ENCODE measurements around the gene PCCA.
"Not testable (repeated sequence)": the region's sequence is repeated elsewhere in the genome, so short reads cannot be mapped to it uniquely, and the experiment has no call there.

PCCA gene

DNA sequence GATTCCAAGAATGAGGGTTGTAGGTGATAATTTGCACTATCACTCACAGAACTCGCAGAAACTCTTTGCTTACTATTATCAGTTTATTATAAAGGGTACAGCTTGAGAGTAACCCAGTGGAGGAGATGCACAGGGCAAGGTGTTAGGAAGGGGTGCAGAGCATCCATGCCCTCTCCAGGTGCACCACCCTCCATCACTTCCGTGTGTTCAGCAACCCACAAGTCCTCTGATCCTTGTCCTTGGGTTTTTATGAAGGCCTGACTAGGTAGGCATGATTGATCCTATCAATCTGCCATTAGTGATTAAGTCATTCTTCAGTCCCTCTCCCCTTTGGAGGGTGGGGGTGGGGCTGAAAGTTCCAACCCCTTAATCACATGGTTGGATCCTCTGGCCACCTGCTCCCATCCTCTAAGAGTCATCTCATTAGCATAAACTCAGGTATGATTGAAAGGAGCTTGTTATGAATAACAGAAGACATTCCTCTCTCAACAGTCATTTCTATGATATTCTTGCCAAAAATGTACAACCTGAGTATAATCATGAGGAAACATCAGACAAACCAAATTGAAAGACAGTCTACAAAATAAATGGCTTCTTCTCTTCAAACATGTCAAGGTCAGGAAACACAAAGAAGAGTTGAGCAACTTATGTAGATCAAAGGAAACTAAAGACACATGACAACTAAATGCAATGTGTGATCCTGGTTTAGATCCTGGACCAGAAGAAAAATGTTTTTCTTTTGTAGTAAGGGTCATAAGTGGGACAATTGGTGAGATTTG is 225.4 kb downstream of the PCCA start:
- no peak for DNase-seq

DNA sequence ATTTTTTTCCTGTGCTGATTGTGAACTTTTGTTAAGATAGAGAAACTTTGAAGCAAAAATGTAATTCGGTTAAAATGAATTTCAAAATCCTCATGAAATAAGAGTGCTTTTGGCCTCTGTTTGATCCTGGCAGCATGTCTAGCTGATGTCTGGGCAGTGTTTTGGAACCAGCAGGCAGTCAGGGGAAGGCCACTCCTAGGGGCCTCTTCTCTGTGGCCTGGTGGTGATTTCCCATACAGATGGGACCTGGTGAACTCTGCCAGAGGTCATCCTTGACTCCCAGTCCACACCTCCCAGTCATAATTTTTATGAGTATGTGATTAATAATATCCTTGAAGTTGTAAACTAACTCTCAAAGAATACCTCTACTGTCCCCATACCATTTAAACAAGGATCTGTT is 226.6 kb downstream of the PCCA start:
- no peak for DNase-seq

DNA sequence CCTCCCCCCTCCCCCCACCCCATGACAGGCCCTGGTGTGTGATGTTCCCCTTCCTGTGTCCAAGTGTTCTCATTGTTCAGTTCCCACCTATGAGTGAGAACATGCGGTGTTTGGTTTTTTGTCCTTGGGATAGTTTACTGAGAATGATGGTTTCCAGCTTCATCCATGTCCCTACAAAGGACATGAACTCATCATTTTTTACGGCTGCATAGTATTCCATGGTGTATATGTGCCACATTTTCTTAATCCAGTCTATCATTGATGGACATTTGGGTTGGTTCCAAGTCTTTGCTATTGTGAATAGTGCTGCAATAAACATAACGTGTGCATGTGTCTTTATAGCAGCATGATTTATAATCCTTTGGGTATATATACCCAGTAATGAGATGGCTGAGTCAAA is 229.6 kb downstream of the PCCA start:
- not testable (repeated sequence) for DNase-seq

DNA sequence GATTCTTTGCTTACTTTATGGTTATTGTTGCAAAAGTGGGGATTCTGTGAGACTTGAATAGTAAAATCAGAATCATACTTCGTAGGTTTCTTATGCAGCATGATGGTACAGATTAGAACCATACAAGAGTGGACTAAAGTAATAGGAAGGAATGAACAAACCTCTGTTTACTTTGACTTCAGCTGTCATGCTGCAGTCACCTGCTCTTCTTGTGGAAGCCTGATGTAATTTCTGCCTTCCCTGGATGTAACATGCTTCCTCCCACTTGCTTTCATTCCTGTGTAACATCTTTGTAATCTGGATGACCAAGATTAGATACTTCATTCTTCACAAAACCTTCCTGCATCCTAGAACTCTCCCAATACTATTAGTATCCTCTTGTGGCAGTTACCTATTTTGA is 235.0 kb downstream of the PCCA start:
- DNase-seq: no peak

DNA sequence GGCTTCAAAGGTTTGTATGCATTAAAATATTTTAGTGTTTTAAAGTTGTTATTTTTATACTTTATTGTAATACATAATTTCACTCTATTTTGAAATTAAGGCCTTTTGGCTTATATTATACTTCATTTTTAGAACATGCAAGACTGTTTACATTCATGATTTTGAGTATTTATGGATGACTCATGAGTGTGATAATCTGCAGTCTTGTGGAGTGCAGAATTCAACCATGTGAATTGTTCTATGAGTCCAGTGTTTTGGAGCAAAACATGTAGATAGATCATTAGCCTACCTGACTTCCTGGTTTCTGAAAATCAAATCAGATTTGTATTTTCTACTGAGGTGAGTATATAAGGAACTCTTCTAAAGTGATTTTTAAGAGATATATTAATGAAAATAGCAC is 241.8 kb downstream of the PCCA start:
- DNase-seq: no peak

DNA sequence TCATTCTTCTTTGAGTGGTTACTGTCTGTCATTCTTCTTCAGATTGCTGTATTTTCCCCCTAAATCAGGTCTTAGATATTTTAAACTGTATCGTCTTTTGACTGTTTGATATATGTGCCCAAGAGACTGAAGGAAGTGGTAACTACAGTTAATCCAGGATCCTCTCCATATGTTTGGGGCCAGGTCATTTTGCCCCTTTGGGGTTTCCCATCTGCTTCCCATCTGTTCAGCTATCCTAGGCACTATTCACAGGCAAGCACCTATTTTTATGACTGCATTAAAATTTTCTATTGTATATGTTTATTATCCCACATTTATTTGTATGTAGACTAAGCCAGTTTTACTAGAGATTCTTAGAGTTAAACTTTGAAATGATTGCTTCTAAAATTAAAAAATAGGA is 244.2 kb downstream of the PCCA start:
- no peak for DNase-seq

DNA sequence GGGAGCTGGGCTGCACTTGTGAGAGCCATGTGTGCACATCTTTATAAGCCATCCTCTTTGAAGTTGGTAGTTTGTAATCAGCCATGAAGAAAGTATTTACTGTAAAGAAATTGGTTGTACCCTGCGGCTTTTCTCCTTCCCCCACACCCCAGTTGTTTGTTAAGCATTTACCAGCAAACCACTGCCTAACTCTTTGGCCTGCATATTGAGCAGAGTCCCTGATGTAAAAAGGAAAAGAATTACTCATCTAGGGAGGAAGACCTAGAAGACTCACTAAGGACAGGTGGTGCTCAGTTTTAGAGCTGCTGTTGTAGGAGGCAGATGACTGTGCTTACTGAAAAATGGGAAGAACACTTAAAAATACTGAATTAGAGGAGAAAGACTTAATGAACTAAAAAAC is 245.3 kb downstream of the PCCA start:
- DNase-seq: no peak

DNA sequence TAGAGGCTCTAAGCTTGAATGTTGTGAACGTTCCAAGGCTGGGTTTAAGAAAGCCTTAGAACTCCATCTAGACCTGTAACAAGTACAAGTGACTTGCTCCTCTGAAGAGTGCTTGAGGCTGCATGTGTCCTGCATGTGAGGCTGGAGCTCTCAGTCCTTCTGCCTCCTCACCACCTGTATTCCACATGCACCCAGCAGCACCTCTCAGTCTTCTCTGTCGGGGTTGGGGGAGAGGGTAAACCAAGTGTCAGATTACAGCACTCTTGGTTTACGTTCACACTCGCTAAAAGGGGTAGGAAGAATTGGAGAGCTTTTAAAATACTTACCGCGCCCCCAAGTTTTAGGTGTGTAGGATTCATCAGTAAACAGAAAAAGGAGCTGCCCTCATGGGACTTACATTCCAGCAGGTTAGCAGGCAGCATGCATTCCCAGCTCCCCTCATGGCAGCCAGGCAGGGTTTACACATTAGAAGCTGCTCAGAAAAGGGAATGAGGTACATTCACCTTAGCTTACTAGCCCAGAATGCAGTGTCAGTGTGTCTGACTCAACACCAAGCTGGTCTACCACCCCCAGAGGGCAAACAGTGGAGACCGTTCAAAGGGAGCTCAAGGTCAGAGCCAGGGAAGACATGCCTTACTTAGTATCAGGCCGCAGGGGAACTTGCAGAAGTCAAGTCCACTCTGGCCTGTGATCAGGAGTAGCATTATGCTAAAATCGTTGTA is 248.1 kb downstream of the PCCA start:
- no peak for DNase-seq

DNA sequence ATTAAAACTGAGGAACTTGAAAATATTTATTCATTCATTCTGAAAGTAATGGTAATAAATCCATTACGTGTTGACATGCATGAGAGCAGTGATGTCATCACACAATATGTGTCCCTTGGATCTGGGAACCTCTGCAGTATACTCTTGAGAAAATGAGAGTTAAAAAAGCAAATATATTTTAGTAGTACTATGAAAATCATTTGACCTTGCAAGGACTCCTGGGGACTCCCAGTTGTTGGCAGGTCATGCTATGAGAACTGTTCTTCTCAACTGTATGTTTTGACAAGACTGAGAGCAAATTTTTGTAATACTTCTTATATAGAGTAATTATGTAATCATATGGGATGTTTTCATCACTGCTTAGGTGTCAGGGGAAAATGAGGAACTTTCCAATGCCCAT is 249.4 kb downstream of the PCCA start:
- no peak for DNase-seq

DNA sequence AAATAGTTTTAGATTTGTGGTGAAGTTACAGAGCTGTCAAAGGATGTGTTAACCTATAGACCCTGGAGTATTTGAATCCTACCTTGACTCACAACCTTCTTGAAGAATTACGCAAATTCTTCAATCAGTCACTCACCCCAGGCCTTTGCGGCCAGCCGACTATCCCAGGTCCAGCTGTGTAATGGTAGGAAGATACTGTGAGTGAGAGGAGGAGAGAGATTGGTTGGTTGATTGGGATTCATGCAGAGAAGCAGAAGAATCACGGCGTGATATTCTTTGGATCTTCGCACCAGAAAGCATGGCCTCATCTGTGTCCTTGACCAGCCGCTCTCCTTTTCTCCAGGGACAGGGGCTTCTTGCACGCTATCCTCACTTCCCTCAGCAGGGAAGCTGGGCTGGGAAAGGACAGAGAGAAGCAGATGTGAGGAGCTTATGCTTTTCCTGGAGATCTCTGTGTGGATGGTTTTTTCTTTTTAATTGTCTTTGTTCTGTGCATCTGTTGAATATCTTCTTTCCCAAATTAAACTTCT is 250.6 kb downstream of the PCCA start:
- DNase-seq: no peak

DNA sequence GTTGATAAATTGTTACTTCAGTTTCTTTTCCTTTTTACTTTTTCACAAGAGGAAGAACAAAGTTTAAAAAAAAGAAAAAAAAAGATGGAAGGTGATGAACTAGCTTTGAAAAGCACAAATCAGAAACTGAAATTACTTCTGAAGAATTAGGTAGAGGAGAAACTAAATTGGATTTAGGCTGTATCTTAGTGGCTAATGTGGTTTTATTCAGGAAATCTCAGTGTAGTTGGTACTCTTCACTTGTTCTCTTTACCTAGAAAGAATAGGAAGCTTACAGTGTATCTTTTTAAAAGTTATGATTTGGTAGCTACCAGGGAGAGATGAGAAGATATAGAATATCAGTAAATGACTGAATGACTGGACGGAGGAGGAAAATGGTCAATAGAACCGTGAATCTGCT is 252.0 kb downstream of the PCCA start:
- no peak for DNase-seq

DNA sequence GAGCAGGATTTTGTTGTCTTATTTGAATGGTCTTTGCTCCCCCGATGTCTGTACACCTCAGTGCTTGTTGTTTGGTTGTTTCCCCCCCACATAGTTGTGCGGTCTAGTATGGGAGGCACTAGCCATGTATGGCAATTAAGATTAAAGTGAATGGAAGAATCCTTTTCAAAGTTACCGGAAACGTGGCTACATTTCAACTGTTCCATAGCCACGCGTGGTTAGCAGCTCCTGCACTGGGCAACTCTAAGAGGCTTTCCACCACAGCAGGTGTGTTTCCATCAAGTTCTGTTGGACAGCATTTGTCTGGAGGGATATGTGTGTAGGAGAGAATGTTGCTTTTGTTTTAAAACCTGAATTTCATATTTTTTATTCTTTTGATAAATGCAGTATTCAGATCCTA is 252.4 kb downstream of the PCCA start:
- DNase-seq: no peak

DNA sequence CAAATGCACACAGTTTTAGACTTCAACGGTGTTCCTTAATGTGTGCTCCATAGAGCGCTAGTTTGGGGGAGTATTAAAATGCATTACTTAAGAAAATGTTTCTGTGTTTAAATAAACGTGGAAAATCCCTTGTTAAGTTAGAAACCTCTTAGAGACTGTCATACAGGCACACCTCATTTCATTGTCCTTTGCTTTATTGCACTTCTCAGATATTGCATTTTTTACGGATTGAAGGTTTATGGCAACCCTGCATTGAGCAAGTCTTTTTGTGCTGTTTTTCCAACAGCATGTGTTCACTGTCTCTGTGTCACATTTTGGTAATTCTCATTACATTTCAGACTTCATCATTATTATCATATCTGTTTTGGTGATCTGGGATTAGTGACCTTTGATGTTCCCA is 255.7 kb downstream of the PCCA start:
- DNase-seq: no peak

DNA sequence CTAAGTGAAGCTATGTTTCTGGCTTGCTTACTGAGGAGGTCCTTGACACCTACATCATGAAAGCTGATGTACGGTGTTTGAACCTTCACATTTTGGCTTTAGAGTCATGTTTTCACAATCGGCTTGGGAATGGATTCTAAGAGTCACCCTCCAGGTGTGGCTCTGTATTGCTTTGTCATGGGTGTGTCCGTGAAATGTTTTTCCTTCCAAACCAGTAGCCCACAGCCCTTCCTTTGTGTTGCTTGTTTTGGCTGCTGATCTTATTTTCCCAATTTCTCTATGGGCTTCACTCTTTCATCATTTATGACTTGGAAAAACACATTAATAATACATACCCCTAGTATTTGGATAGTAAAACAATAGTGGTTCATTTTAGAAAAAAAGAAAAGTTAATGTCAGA is 259.1 kb downstream of the PCCA start:
- no peak for DNase-seq

DNA sequence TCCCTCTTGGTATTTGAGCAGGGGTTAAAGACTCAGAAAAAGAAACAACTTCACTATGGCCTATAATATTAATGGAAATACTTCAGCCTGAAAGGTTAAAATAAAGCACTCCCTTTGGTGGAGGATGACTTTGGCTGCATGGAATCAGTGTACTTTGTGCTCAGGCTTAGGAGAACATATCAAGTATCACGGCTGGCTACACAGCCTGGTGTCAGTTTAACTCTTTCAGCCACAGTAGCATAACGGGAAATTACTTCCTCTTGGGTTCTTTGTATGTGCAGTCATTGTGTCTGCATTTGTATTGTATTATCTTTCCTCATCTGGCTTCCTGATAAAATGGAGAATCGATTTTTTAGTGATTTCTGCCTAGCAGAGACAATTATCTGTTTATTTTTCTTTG is 260.7 kb downstream of the PCCA start:
- DNase-seq: no peak

DNA sequence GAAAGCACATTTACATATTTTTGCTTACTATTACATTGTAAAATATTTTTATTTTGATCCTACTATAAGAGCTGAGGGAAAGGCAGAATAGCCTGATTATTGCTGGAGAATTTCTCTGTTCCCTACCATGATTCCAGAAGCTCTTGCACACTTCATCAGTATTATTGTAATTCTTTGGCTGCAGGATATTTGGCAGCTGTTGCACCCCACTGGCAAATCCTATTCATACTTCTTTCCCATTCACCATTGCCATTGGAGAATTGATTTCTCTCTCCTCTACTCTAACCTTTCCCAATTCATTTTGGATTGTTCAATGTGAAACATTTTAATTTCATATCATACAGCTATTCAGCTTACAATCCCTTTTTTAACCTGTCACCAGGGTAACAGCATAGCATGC is 261.7 kb downstream of the PCCA start:
- DNase-seq: no peak

DNA sequence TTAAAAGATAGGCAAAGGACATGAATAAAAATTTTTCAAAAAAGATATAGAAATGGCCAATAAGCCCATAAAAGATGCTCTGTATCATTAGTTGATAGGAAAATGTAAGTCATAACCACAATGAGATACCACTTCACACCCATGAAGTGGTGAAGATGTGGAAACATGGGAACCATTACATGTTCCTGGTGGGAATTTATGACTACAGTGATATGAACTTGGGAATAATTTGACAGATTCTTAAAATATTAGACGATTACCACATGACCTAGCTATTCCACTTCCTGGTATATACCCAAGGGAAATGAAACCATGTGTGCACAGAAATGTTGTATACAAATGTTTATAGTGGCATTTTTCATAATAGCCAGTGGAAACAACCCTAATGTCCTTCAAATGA is 267.5 kb downstream of the PCCA start:
- DNase-seq: no peak

DNA sequence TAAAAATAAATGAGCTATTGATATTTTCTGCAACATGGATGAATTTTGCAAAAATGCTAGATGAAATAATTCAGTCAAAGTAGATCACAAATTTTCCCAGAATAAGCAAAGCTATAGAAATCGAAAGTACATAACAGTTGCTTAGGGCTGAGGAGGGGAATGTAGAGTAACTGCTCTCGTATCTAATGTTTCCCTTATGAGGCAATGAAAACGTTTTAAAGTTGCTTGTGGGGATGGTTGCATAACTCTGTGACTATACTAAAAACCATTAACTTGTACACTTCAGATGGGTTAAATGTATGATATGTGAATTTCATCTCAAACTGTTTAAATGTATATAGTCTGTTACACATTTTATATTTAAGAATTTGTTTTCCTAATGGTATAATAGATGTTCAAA is 268.0 kb downstream of the PCCA start:
- DNase-seq: no peak

DNA sequence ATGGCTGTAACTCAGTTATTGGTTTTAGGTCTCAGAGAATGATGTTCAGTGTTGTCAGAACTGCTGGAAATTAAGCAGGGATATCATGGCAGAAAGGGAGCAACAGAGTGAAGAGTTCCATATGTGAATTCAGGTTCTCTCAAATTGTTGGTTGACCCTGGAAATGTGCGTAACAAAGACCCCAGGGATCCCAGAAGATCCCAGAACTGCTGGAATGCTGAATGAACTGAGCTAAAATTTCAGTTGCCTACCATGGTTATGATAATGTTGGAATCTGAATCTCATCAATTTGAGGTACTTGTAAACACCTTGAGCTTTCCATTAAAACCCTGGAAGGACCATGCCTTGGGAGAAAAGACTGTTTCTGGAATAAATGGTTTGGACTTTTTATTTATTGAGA is 268.9 kb downstream of the PCCA start:
- no peak for DNase-seq

DNA sequence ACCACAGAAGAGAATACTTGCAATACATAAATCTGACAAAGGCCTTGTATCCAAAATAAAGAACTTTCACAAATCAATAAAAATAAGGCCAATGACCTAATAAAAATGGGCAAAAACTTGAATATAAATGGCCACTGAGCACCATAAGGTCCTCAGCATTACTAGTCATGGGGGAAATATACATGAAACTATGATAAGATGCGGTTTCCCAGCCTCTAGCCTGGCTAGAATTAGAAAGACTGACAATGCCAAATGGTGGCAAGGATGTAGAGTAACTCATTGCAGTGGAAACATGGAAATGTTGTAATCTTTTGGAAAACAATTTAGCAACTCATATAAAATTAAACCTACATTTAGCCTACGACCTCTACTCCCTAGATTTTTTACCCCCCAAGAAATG is 272.6 kb downstream of the PCCA start:
- no peak for DNase-seq

DNA sequence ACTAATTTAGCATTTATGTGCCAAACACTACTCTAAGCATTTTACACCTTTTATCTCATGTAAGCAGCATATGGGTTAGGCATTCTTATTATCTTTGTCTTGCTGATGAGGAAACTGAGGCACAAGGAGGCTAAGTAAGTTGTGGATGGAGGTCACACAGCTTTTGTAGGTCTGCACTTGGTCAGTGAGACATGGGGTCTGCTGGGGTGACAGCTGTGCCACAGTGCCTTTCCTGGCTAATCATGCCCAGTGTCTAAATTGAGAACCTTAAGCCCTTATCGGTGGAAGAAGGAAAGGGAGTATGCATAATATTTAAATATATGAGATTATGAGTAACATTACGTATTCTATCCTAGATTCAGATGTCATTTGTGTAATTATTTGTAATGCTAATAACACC is 273.5 kb downstream of the PCCA start:
- DNase-seq: no peak

DNA sequence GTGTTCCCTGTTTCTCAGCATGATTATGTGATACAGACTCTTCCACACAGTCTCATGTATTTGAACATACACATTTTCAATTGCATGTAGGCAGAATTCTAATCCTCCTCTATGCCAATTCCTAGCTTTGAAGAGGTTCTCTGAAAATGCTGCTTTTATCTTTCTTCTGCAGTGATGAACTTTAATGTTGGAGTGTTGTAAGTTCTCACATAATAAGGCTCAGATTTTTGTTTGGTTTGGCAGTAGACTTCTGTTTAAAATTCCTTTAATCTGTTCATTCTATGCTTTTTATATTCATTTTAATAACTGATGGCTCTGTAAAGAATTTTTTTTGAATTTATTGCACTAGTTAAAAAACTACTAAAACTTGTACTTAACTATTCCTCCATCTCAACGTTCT is 273.9 kb downstream of the PCCA start:
- no peak for DNase-seq

DNA sequence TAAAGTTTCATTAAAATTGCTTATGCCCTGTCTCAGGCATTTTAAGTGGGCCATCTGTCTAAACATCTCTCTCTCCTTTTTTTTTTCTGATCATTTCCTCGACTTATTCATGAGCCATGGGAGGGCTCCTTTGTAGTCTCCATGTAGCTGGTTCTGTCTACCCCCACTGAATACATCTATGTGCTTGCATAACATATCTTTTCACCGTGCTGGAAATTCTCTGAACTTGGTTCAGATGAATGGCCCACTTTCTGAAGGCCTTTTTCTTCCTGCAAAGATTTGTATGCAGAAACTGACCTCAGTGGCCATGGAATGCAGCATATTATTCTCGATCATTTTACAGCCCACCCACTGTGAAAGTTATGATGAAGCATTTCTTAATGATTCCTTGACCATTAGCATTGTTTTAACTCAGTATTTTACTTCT is 274.4 kb downstream of the PCCA start:
- DNase-seq: no peak

DNA sequence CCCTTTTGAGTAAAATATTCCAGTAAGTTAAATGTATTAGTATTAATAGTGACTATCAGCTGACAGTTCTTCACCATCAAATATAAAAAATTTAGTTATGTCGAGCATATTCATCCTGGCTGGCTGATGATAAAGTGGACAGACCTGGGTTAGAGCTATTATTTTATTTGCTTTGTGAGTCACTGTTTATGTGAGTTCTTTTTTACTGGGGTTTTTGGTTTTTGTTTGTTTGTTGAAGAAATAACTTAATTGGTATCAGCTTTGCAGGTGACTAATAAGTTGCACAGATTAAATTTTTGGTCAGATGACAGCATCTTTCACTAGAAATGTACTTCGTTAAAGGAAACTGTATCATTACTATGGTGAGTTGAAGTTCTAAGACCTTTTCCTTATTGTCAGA is 275.0 kb downstream of the PCCA start:
- no peak for DNase-seq

DNA sequence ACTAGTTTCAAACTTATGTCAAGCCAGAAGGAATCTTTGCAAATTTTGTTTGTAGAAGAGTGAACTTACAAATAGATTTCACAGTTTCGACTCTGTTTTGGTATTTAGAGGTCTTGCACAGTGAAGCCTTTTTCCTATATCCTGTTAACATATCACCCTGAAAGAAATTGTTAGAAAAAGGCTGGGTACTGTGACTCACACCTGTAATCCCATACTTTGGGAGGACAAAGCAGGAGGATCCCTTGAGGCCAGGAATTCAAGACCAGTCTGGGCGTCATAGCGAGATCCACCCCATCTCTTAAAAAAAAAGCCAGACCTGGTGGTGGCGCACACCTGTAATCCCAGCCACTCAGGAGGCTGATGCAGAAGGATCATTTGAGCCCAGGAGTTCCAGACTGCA is 275.7 kb downstream of the PCCA start:
- no peak for DNase-seq
